Raji (cell line): ENCODE measurements around the gene FOSL2.

Experiments
- POLR2A ChIP-seq: IDR thresholded peaks from 2 replicates; pipeline ENCODE4 v1.6.1; 2011; ENCODE audit warnings: low read depth, low read length, control low read depth; ENCODE audit not compliant: insufficient read depth

The FOSL2 gene

DNA sequence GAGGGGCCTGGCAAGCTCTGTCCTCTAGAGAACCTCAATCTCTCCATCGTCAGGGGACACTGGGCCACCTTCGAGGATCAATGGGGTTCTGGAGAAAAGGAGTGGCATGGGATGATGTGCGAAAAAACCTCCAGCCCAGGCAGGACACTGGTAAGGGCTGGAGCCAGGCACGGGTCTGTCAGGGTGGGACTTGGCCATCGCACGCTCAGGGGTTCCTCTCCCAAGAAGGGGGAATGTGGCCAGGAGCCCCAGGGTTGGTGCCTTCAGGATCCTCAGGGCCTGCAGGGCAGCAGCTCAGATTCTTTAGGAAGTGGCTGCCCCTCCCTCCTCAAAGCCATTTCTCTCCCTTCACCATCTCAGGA lies 56.4 kb downstream of the FOSL2 start:
- no peak for TF ChIP-seq POLR2A

- no peak for TF ChIP-seq POLR2A
Measured at GRCh38 chr2:28449488-28450395, 57.1 kb downstream of the FOSL2 start.

DNA sequence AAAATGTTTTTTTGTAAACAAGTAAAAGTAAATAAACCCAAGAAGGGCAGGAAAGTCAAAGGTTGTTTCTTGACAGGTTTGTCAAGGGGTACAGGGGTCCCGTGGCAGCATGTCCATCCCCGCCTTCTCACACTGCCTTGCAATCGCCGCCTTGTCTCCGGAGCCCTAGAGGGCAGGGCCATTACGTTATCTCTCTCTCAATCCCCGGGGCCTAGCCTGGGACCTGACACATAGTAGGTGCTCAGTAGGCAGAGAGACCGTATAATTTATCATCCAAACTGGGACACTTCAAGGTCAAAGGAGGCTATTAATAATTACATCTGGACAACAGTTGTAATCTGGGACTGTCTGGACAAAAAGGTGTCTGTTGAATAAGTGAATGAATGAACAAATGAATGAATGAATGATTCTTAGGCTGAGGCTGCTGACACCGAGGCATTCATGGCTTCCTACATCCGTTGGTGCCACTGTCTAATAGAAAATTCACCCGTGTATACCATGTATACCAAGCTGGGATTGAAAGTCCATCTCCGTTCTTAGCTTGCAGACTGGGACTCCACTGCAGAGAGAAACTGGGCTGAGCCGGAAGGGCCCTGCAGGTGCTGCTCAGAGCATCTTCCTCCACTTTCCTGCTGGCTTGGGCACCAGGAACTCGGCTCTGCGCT lies 58.4 kb downstream of the FOSL2 start:
- no peak for TF ChIP-seq POLR2A

GRCh38 chr2:28451793-28452533 lies 59.3 kb downstream of the FOSL2 start:
- TF ChIP-seq POLR2A, result no peak

GRCh38 chr2:28452534-28453081 lies 60.0 kb downstream of the FOSL2 start:
- TF ChIP-seq POLR2A, result no peak

DNA sequence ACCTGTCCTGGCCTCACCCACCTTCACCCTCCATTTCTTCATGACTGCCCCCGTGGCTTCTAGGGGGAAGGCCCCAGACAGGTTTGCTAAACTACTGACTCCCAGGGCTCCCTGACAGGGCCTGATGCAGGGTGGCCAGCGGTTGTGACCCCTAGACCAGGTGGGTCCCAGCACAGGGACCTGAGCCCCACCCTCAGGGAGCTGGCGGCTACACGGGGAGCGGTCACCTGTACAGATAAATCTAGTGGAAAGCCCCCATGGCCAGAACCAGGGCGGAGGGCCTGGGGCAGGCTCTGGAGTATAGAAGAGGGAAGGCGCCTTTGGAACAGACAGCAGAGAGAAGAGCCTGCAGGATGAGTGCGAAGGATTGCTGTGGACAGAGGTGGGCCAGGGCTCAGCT lies 60.7 kb downstream of the FOSL2 start:
- no peak for TF ChIP-seq POLR2A

DNA sequence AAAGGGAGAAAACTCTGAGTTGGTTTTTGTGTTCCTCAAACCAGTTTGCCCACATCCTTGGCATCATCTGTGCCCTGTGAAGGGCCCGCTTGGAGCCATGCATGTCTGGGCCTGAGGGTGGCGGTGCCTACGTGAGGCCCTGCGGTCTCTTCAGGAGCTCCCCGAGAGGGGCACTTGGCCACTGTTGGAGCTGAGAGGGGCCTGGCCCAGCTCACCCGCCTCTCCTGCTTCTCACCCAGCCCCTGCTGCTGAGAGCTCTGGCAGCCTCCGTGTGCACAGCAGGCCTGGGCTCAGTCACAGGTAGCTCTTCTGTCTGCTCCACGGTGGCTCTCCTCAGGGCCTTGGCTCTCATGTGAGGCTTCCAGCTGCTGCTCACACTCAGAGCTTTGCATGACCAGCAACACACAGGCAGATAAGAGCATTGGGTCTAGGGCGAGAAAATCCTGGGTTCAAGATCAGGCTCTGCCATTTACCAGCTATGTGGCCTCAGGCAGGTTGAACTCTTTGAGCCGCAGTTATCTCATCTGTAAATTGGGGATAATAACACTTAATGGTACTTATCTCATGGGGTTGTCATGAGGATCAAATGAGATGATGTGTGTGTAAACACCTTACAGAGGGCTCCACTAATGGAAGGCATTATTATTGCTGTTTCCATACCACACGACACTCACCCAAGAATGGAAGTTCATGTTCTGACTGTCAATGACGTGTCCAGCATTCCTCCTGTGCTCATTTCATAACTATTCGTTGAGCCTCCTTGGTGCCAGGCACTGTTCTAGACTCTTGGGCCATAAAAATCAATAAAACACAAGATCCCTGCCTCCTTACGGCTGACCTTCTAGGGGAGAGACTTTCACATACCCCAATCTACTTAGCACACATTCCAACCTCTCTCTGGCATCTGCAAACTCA lies 61.6 kb downstream of the FOSL2 start:
- no peak for TF ChIP-seq POLR2A

DNA sequence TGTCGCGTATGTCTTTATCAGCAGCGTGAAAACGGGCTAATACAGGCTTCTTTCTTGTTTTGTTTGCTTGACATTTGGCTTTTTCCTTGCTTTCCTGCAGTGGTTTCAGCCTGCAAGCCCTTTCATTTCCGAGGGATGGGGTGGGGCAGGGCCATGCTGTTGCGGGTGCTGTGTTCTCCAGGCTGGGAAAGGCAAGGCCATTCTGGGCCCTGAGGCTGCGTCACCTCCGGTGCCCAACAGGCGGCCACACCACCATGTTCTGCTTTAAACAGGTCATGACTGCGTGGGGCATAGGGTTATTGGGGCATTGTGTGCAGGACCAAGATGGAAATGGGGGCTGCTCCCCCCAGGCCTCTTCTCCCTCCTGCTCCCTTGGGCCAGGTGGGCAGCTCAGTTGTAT lies 64.6 kb downstream of the FOSL2 start:
- TF ChIP-seq POLR2A, result no peak

- no peak for TF ChIP-seq POLR2A
Measured at GRCh38 chr2:28461056-28461455, 68.4 kb downstream of the FOSL2 start.

- TF ChIP-seq POLR2A, result no peak
Measured at GRCh38 chr2:28462122-28462521, 69.5 kb downstream of the FOSL2 start.

DNA sequence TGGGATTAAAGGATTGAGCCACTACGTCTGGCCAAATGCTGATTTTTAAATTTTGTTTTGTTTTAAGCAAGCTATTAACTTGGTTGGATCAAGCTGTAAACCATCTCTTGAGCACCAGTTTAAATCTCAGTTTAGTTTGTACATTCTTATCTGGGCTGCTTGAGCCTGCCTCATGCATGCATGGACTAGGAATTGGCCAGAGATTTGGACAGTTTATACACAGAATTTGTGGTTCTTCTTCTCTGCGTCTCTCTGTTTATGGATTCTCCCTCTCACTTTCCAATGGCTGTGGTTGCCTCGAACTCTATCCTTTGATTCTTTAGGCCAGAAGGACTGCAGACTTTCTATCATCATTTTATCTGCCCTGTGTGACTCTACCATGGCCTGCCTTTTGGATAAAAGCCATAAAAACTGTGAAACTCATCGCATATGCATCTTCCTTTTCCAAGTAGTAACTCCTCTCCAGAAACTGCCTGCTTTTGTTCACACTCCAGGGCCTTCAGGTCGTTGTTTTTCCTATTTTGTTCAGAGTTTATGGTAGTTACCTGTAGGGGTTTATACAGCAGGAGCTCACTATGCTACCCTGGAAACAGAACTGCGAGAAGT lies 70.7 kb downstream of the FOSL2 start:
- TF ChIP-seq POLR2A, result no peak

- no peak for TF ChIP-seq POLR2A
Measured at GRCh38 chr2:28463893-28464292, 71.2 kb downstream of the FOSL2 start.

DNA sequence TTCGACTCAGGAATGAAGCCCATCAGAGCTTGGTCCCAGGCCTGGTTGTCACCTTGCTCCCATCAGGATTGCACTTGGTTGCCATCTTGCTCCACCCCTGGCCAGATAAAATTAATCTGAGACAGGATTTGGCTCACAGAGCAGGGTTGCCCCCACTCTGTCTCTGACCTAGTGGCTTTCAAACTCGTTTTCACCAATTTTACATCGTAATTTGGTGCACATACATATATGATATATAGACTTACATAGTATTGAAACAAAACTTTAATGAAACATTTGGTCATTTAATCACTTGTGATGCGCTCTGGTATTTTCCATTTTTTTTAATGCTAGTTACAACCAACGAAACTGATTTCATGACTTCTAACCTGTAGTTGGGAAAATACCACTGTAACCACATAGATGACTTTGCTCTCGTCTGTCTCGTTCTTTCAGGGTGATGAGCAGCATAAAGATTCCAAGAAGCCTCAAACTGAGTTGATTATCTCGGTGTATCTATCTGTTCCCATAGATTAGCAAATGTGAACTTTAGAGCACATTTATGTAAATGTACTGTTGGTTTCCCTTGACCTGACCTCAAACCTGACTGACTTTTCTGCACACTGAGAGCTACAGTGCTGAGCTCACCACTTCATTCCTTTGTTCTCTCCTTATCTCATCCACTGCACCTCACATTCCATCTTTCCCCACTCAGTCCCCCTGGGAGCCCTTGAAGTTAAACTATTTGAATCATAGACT lies 72.7 kb downstream of the FOSL2 start:
- no peak for TF ChIP-seq POLR2A
